ENCODE data around the gene SSH2.
A peak's percentile ranks its signal among the peaks of the same experiment; 100 is the strongest.

Gene SSH2

GRCh38 chr17:29624586-29624985 is 305.4 kb downstream of the SSH2 start:
- DNase-seq (ENCODE audit: low spot score) = no peak

DNA sequence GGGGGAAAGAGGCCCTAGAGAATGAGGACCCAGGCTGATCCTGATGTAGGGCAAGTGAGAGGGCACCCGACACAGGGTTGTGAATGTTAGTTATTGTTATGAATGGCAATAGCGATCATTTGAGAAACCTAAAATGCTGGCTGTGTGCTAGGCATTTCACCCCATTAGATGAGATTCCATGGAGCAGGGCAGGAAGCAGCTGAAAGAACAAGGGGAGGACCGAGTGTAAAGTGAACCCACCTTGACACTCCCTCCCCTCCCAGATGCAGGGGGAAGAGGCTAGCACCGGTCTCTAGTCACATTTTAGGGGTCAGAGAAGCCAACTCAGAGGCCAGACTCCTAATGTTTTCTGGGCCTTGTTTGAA is 306.8 kb downstream of the SSH2 start:
- DNase-seq (ENCODE audit: low spot score) = no peak

DNA sequence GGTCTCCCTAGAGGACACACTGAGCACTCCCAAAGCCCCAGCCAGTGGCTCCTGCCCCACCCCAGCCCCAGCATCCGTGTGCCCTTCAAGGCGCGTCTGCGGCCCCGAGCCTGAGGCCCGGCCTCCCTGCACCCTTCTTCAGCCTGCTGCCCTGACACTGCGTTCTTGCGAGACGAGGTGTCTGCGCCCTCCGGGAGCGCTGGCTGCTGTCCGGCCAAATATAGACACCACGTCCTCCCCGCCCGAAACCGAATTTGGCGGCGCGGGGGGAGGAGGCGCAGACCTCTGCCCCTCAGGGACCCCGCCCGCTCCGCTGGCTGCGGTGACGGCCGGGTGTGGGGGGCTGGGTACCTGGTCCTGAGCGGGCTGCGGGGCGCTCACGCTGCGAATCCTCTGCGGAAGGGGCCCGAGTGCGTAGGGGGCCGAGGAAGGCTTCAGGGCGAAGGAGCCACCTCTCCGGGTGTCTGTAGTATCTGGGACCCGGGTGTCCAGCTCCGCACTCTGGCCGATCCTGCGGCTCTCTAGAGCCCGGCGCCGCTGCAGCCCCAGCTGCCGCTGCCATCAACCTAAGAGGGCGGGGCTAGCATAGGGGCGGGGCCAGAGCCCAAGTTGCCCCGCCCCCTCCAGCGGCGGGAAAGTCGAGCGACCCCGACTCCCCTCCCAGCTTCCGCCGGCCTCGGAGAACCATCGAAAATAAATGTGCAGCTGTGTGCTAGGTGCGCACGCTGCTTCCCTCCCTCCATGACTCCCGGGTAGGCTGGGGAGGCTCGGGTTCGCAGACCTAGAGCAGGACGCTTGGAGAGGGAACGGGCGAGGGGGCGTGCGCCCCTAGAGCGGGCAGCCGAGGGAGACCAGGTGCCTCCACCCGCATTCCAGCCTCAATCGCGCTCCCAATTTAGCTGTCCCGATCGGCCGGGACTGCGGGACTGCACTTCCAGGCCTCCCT is 307.4 kb downstream of the SSH2 start, which contains the start of gene CORO6:
Gene CORO6 (minus strand): TSS at position 576 of the 946 bp plus-strand sequence. CDS start 1,491 bp downstream, outside the sequence.
- DNase-seq (ENCODE audit: low spot score) = peak; percentile 82

GRCh38 chr17:29621751-29622194 is 308.3 kb downstream of the SSH2 start:
- no peak for DNase-seq (ENCODE audit: low spot score)

DNA sequence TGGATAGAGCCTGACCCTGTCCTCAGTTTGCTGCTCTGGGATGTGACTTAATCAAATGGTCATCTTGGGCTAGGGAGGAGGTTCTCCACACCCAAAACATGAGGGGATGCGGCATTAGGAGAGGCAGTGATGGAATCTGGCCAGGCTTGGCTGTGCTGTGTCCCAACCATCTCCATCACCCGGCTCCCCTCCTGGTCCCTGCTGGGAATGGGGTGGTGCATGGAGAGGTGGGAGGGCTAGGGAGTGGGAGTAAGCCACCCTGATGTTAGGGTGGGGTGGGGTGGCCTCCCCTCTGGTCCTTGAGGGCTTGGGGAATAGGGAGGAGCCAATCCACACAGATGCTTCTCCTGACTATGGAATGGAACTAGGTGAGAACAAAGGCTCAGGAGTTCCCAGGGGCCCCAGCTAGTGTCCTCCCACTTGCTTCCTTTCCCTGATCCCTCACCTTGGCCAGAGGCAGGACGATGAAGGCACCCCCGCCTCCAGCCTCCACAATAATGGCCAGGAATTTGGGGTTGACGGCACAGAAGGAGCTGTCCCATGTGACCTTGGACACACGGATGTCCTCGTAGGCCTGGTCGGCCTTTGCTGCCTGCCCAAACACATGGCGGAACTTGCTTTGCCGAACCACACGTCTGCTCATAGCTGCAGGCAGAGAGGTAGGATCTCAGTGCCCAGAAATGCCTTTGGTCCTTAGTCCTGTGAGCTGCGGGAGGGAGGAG is 309.1 kb downstream of the SSH2 start:
- no peak for DNase-seq (ENCODE audit: low spot score)

DNA sequence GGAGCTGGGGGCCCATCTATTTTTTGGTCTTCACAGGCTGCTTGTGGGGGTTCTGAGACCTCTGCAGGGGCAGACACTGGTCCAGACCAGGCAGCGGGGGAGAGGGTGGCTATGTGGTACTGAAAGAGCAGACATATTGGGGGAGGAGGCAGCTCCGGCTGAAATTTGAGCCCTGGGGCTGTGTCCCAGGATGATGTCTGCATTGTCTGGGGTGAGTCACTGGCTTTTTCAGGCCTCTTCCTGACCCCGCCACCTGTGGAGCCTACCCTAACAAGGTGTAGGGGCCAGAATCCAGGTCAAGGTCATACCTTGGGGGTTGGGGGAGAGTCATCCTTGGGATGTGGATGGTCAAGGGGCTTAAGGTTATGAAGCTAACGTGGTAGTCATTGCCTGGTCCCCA is 309.8 kb downstream of the SSH2 start:
- DNase-seq (ENCODE audit: low spot score) = no peak

- no peak for DNase-seq (ENCODE audit: low spot score)
These were observed 310.8 kb downstream of the SSH2 start for GRCh38 chr17:29619251-29619650.

DNA sequence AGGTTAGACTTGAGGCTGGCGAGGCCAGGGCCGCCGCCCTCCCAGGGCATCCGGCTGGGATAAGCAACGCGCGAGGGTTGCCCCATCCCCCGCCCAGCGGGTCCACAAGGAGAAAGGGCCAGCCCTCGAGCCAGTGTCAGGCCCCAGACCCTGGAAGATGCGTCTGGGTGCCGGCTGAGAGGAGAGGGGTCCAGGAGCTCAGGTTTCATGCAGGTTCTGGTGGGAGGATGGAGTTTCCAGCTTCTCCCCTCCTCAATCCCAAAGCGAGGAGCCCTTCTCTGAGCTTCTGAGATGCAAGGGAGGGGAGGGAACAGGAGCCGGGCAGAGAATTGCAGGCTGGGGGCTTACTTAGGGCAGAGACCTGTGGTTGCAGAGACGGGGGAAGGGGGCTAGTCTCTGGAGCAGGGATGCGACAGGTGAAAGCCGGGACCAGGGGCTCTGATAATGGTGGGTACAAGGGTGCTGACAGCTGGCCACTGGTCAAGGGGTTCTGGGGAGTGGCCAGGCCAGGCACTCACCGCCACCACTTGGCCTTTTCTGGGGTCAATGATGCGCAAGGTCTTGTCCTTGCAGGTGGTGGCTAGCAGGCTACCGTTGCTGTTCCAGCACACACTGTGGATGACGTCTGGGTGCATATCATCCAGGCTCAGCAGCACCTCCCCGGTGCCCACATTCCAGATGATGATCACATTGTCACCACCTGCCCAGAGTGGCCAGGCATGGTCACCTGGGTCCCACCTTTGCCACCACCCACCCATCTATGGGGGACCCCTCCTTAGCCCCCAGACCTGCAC is 311.6 kb downstream of the SSH2 start:
- no peak for DNase-seq (ENCODE audit: low spot score)

- DNase-seq (ENCODE audit: low spot score) = peak; percentile 86
These were observed 312.4 kb downstream of the SSH2 start for GRCh38 chr17:29617481-29618271.

DNA sequence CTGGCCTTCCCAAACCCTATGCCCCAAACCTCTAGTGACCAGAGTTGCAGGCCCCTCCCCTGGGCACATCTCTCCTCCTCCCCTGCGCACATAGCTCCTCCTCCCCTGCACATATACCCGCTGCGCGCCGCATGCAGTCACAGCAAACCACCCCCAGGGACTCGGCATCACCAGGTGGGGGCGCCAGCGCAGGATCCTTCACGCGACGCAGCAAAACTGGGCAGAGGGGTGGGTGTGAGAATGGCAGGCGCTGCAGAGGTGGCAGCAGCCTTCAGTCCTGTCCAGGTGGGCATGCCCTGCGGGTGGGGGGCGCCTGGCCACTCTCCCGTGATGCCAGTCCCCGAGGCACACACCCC is 312.9 kb downstream of the SSH2 start:
- peak; percentile 93 for DNase-seq (ENCODE audit: low spot score)

DNA sequence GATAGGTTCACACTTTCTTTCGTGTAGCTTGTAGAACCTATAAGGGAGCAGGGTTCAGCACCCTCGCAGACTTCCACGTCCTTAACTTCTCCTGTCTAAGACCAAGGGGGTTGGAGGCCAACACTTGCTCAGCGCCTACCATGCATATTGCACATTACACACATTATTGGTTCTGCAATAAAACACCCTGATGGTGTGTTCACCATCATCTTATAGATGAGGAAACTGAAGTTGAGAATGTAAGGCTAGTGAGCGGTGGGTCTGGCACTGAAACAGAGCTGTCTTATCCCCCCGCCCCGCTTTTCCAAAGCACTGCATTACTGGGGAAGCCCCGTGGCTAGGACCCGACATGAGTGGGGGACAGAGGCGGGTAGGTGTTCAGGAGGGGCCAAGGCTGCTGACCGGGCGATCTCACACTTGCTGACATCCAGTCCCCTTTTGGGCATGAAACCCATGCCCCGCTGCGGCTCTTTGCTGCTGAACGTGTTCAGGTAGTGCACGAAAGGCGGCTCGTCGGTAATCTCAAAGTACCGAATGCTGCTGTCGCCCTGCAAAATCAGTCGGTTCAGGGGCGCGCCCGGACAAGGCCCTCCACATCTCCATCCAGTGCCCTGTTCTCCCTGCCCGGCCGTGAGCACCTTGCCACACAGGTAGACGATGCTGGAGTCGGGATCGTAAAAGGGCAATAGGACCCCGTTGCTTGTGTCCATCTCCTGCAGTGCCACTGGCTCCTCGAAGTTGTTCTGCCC is 313.6 kb downstream of the SSH2 start:
- DNase-seq (ENCODE audit: low spot score) = no peak

DNA sequence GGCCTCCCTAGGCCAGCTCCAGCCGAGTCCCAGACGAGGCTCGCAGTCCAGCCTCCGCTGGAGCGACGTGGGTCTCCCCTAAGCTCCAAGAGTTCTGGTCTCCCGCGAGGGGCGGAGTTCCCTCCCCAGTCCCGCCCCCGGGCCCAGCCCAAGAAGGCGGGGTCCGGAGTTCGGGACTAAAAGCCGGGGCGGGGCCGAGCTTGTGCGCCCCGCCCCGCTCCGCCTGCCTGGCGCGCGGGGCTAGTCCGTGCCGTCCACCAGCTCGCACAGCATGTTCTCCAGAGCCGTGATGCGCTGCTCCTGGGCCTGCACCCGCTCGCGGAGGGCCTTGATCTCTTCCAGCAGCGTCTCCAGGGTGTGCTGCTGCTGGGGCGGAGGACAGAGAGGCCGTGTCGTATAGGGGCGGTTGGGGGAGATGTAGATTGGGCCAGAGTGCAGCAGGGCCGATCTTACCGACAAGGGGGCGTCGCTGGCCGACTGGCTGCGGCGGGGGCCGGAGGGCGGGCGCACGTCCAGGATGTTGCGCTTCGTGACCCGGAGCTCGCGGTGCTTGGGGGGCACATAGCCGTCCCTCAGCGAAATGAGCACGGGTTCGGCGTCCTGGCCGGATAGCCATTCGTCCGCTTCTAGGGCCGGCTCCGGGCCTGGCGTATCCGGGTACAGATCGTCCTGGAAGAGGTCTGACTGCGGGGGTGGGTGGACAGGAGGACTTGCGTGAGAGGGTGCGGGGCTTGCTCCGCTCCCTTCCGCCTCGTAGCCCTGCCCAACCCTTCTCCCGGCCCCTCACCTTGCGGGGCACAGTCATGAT is 314.3 kb downstream of the SSH2 start:
- peak; percentile 93 for DNase-seq (ENCODE audit: low spot score)

- DNase-seq (ENCODE audit: low spot score) = peak; percentile 44
These were observed 315.0 kb downstream of the SSH2 start for GRCh38 chr17:29615048-29615385.

GRCh38 chr17:29614349-29615047 is 315.5 kb downstream of the SSH2 start:
- no peak for DNase-seq (ENCODE audit: low spot score)

DNA sequence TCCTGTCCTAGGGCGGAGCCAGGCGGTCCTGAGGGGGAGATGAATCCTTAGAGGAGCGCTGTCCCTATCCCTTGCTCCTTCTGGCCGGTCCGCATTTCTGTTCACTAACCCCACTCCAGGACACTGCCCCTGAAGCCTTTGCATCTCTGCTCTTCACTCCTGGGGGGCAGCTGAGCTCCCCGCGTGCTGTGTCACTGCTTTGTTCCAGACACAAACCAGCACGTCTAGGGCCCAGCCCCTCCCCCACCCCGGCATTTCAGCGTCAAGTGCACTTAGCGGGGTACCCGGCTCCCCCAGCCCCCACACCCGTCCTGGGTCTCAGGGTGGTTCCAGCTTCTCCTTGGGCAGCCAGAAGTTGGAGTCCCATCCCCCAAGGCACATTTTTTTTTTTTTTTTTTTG is 316.2 kb downstream of the SSH2 start:
- DNase-seq (ENCODE audit: low spot score) = no peak

GRCh38 chr17:29613352-29613837 is 316.6 kb downstream of the SSH2 start:
- DNase-seq (ENCODE audit: low spot score) = peak; percentile 79

DNA sequence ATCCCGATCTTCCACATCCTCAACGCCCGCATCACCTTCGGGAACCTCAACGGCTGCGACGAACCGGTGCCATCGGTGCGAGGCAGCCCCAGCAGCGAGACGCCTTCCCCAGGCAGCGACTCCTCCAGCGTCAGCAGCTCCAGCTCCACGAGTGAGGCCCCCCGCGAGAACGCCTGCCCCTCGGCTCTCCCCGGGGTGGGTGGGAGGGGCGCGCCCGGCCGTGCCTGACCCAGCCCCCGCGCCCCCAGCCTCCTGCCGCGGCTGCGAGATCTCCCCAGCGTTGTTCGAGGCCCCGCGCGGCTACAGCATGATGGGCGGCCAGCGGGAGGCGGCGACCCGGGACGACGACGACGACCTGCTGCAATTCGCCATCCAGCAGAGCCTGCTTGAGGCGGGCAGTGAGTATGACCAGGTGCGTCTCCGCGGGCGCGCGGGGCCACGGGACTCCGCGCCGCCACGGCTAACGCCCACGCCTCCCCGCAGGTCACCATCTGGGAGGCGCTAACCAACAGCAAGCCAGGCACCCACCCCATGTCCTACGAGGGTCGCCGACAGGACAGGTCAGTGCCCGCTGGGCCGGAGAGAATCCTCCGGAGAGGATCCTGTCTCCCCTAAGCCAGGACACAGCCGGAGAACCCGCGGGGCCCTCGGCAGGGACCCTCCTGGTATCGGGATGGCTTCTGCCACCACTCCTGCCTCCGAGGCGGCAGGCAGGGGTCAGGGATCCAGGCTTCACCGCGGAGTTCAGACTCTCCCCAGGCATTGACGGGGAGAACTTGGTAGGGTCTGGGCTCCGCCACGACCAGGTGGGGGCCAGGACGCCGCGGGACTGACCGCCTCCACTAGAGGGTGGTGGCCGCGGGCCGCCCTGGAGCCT is 317.4 kb downstream of the SSH2 start:
- DNase-seq (ENCODE audit: low spot score) = no peak

DNA sequence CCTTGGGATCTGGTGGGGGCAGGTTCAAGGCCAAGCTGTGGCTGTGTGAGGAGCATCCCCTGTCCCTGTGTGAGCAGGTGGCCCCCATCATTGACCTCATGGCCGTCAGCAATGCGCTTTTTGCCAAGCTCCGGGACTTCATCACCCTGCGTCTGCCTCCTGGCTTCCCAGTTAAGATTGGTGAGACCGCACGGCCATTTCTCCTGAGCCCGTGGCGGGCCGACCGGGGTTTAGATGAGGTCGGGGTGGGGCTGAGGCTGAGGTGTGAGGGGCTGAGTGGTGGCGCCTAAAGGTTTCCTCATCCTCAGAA is 318.0 kb downstream of the SSH2 start:
- DNase-seq (ENCODE audit: low spot score) = no peak

Measured in germinal center (tissue), 1 donor.